ENCODE results near the gene FAHD1.

Gene FAHD1

GRCh38 chr16:1826691-1827573 is at the start of gene FAHD1, which contains the start of gene HAGH:
Gene FAHD1 (plus strand): TSS chr16:1827206. CDS start chr16:1827239, 33 bp downstream.
Gene HAGH (minus strand): TSS chr16:1826825. CDS start chr16:1826787, 38 bp downstream.
- no peaks in the 10 kb centered on the region for H3K9me3 ChIP-seq (ENCODE audit: control insufficient read depth, insufficient read depth, low read length)
- H3K36me3 ChIP-seq (ENCODE audit: control insufficient read depth, insufficient read depth, low read length) = 0 out of 2 replicates have a peak, but pooled peaks cover 3% of the 10 kb centered on the region
- no peak within 1 kb of the TSS for H3K27ac ChIP-seq (ENCODE audit: low read length)
- peaks cover 2% of the 10 kb centered on the region; the same call in 1 of the 2 replicates for H3K4me1 ChIP-seq (ENCODE audit: control insufficient read depth, insufficient read depth, low read length)
- no CpG with 5 or more reads among the region's 104 CpGs for WGBS (ENCODE audit: insufficient coverage, insufficient read length)
- DNase-seq (ENCODE audit: low read depth, low spot score) = peak; percentile 84
- no peaks in the 10 kb centered on the region for H3K27me3 ChIP-seq (ENCODE audit: control insufficient read depth, insufficient read depth, low read length)
- H3K4me3 ChIP-seq (ENCODE audit: low read length) = peak within 1 kb of the TSS; percentile 94

GRCh38 chr16:1777375-1778199 is 49.4 kb upstream of the FAHD1 start:
- no peak for DNase-seq (ENCODE audit: low read depth, low spot score)
- Histone ChIP-seq H3K36me3 (ENCODE audit: control insufficient read depth, insufficient read depth, low read length) (peaks cover 27% of the 10 kb centered on the region), H3K27ac (ENCODE audit: low read length) (no peak overlapping the region), H3K4me3 (ENCODE audit: low read length) (no peak overlapping the region), H3K27me3 (ENCODE audit: control insufficient read depth, insufficient read depth, low read length) (no peaks in the 10 kb centered on the region), H3K9me3 (ENCODE audit: control insufficient read depth, insufficient read depth, low read length) (no peaks in the 10 kb centered on the region), H3K4me1 (ENCODE audit: control insufficient read depth, insufficient read depth, low read length) (peaks cover 2% of the 10 kb centered on the region; the same call in 1 of the 2 replicates)
- no CpG with 5 or more reads among the region's 36 CpGs for WGBS (ENCODE audit: insufficient coverage, insufficient read length)

DNA sequence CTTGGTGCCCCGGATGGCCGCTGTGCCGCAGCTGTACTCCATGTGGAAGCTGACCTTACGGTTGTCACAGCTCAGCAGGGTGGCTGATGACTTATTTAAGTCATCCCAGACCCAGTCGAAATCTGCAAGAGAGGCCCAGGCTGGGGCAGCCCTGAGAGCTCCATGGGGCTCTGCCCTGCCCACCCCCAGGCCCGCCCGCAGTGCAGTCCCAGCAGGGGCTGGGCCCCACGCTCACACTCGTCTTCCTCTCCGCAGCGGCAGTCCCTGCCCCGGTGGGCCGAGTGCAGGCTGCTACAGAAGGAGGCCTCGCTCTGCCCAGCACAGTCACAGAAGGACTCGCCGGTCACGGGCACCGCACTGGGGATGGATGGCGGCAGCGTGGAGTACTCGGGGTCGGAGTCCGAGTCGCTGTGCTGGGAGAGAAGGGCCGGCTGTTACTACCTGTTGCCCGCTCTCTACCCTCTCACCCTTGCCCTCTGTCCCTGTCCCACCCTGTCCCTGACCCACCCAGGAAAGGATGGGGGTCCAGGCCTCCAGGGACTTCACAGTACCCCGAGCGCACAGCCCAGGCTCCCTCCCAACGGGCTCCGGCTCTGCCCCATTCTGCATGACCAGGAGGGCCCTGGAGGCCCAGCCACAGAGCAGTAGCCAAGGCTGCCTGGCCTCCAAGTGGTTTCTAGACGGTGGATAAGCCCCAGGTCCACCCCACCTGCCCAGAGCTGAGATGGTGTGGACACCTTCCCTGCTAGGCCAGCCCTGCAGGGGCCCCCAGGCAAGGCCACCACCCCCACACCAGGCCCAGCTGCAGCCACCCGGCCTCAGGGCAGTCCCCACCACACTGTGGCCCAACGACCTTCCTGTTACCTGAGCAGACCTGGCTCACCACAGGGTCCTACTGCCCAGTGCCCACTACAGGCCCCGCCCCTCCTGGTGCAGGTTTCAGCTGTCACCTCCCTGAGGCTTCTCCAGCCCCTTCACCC is 48.5 kb upstream of the FAHD1 start:
- Histone ChIP-seq H3K36me3 (ENCODE audit: control insufficient read depth, insufficient read depth, low read length) (peaks cover 27% of the 10 kb centered on the region), H3K9me3 (ENCODE audit: control insufficient read depth, insufficient read depth, low read length) (no peaks in the 10 kb centered on the region), H3K4me1 (ENCODE audit: control insufficient read depth, insufficient read depth, low read length) (peaks cover 2% of the 10 kb centered on the region; the same call in 1 of the 2 replicates), H3K27me3 (ENCODE audit: control insufficient read depth, insufficient read depth, low read length) (no peaks in the 10 kb centered on the region), H3K27ac (ENCODE audit: low read length) (no peak overlapping the region), H3K4me3 (ENCODE audit: low read length) (no peak overlapping the region)
- no peak for DNase-seq (ENCODE audit: low read depth, low spot score)
- no CpG with 5 or more reads among the region's 34 CpGs for WGBS (ENCODE audit: insufficient coverage, insufficient read length)

DNA sequence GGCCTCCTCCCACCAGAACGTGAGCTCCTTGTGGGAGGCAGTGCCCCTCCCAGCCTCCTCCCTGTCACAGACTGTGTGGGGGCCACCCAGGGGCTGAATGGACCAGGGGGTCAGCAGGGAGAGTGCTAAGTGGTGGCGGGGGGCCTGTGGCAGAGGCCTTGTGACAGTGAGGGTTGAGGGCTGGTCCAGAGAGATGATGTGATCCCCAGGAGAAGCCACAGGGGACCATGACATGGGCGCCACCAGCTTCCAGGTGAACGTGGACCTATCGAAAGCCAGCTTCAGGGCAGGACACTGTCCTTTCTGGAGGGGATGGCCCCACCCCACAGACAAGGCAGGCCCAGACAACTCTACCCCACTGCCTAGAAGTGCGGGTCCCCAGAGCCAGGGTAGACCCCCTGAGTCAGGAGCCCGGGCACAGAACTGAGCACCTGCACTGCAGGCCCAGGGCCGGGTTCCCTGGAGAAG is 47.7 kb upstream of the FAHD1 start:
- H3K4me1 ChIP-seq (ENCODE audit: control insufficient read depth, insufficient read depth, low read length) = no peaks in the 10 kb centered on the region; the same call in 1 of the 2 replicates
- no peak overlapping the region for H3K27ac ChIP-seq (ENCODE audit: low read length)
- DNase-seq (ENCODE audit: low read depth, low spot score) = no peak
- H3K27me3 ChIP-seq (ENCODE audit: control insufficient read depth, insufficient read depth, low read length) = no peaks in the 10 kb centered on the region
- H3K36me3 ChIP-seq (ENCODE audit: control insufficient read depth, insufficient read depth, low read length) = peaks cover 27% of the 10 kb centered on the region
- WGBS (ENCODE audit: insufficient coverage, insufficient read length) = no CpG with 5 or more reads among the region's 8 CpGs
- no peak overlapping the region for H3K4me3 ChIP-seq (ENCODE audit: low read length)
- H3K9me3 ChIP-seq (ENCODE audit: control insufficient read depth, insufficient read depth, low read length) = no peaks in the 10 kb centered on the region

- no peak for DNase-seq (ENCODE audit: low read depth, low spot score)
- Histone ChIP-seq H3K27me3 (ENCODE audit: control insufficient read depth, insufficient read depth, low read length) (no peaks in the 10 kb centered on the region), H3K36me3 (ENCODE audit: control insufficient read depth, insufficient read depth, low read length) (peaks cover 26% of the 10 kb centered on the region), H3K4me3 (ENCODE audit: low read length) (no peak overlapping the region), H3K9me3 (ENCODE audit: control insufficient read depth, insufficient read depth, low read length) (no peaks in the 10 kb centered on the region), H3K4me1 (ENCODE audit: control insufficient read depth, insufficient read depth, low read length) (no peaks in the 10 kb centered on the region), H3K27ac (ENCODE audit: low read length) (no peak overlapping the region)
- WGBS (ENCODE audit: insufficient coverage, insufficient read length) = no CpG with 5 or more reads among the region's 27 CpGs
Measured at GRCh38 chr16:1779741-1780676, 47.0 kb upstream of the FAHD1 start.

DNA sequence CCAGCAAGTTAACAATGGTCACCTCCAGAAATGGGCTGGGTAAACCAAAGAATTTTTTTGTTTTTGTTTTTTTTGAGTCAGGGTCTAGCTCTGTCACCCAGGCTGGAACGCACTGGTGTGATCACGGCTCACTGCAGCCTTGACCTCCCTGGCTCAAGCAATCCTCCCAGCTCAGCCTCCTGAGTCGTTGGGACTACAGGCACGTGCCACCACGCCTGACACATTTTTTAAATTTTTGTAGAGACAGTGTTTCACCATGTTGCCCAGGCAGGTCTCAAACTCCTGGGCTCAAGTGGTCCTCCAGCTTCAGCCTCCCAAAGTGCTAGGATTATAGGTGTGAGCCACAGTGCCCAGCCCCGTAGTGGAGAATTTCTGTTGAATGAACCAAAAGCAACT is 46.3 kb upstream of the FAHD1 start:
- Histone ChIP-seq H3K27ac (ENCODE audit: low read length) (no peak overlapping the region), H3K4me3 (ENCODE audit: low read length) (no peak overlapping the region), H3K27me3 (ENCODE audit: control insufficient read depth, insufficient read depth, low read length) (no peaks in the 10 kb centered on the region), H3K36me3 (ENCODE audit: control insufficient read depth, insufficient read depth, low read length) (peaks cover 23% of the 10 kb centered on the region), H3K4me1 (ENCODE audit: control insufficient read depth, insufficient read depth, low read length) (no peaks in the 10 kb centered on the region), H3K9me3 (ENCODE audit: control insufficient read depth, insufficient read depth, low read length) (no peaks in the 10 kb centered on the region)
- WGBS (ENCODE audit: insufficient coverage, insufficient read length) = no CpG with 5 or more reads among the region's 6 CpGs
- DNase-seq (ENCODE audit: low read depth, low spot score) = no peak

DNA sequence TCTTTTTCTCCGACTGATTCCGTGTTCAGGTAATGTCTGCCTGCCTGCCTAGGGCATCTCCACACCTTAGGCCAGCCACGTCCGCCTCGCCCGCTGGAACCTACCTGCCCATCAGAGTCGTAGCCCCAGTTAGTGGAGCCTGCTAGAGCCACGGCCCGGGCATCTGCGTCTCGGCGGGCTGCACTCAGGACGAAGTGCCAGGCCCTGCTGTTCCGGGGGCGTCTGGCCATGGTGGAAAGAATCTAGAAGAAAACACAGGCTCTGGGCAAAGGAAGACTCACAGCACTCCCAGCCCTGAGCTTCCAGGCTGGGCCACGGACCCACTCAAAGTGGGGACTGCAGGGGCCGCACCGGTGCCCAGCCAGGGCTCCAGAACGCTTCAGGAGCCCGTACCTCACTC is 45.8 kb upstream of the FAHD1 start:
- WGBS (ENCODE audit: insufficient coverage, insufficient read length) = no CpG with 5 or more reads among the region's 20 CpGs
- no peaks in the 10 kb centered on the region for H3K4me1 ChIP-seq (ENCODE audit: control insufficient read depth, insufficient read depth, low read length)
- H3K36me3 ChIP-seq (ENCODE audit: control insufficient read depth, insufficient read depth, low read length) = peaks cover 20% of the 10 kb centered on the region
- no peak overlapping the region for H3K27ac ChIP-seq (ENCODE audit: low read length)
- no peak for DNase-seq (ENCODE audit: low read depth, low spot score)
- peak overlapping the region; percentile 92; the same call in 1 of the 2 replicates for H3K4me3 ChIP-seq (ENCODE audit: low read length)
- H3K27me3 ChIP-seq (ENCODE audit: control insufficient read depth, insufficient read depth, low read length) = no peaks in the 10 kb centered on the region
- H3K9me3 ChIP-seq (ENCODE audit: control insufficient read depth, insufficient read depth, low read length) = no peaks in the 10 kb centered on the region

DNA sequence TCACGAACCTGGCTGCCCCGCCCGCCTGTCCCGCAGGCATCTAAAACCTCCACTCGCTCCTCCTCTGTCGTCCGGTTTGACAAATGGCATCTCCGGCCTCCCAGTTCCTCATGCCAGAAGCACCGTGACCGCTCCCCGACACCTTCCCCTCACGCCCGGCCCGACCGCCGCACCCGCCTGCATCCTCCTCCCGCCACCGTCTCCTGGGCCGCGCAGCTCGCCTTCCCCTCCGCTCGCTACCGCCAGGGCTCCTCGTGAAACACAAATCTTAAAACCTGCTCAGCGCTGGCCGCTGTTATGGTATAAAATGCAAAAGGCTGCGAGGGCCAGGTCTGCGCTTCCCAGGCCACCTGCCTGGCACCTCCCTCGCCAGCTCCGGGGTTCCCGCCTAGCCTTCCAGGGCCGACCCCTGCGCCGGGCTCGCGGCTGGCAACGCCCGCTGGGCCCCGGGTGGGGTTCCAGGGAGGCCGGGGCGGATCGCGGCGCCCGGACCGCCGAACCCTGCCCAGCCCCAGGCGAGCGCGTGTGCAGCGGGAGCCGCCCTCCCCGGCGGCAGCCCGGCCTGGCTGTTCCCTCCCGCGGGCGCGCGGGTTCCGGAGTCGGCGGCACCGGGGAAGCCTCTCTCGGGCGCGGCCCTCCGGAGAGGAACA is 45.1 kb upstream of the FAHD1 start:
- no CpG with 5 or more reads among the region's 70 CpGs for WGBS (ENCODE audit: insufficient coverage, insufficient read length)
- peaks cover 26% of the 10 kb centered on the region for H3K36me3 ChIP-seq (ENCODE audit: control insufficient read depth, insufficient read depth, low read length)
- no peak for DNase-seq (ENCODE audit: low read depth, low spot score)
- no peaks in the 10 kb centered on the region for H3K4me1 ChIP-seq (ENCODE audit: control insufficient read depth, insufficient read depth, low read length)
- H3K27me3 ChIP-seq (ENCODE audit: control insufficient read depth, insufficient read depth, low read length) = no peaks in the 10 kb centered on the region
- no peak overlapping the region for H3K27ac ChIP-seq (ENCODE audit: low read length)
- peak overlapping the region; percentile 92 for H3K4me3 ChIP-seq (ENCODE audit: low read length)
- no peaks in the 10 kb centered on the region for H3K9me3 ChIP-seq (ENCODE audit: control insufficient read depth, insufficient read depth, low read length)

All from iPS DF 6.9 (cell line).